Activated CD4-positive, alpha-beta T cell treated with anti-CD3 and anti-CD28 coated beads, Interleukin-2, amount 10 ng/mL, durations not matched to agents 7 days and 5 days (primary cell): ENCODE data around the gene EXOC6B. TPM values are rescaled to one million over a fixed set of nuclear protein-coding genes. Genes with fewer than 3 reads are reported as not detected.

Source experiments
- CTCF ChIA-PET: fragments of 350-600 bp; sonication (Branson Sonifier 250); formaldehyde crosslinking; loops from one replicate; lab custom pipeline; 2021; ENCODE audit warnings: antibody characterized with exemption; lab: Charles Lee
- POLR2A ChIA-PET: fragments of 350-600 bp; sonication (Branson Sonifier 250); formaldehyde crosslinking; loops from one replicate; lab custom pipeline; 2021; ENCODE audit warnings: antibody characterized with exemption; lab: Charles Lee
- DNase-seq: peaks from one replicate; pipeline ENCODE4 v3.0.0-alpha.2; 2020
- H3K27ac Mint-ChIP-seq: one replicate; pipeline ENCODE4 v1.8.0; 2021; ENCODE audit warnings: mild to moderate bottlenecking, moderate library complexity, mixed read lengths
- H3K27me3 Mint-ChIP-seq: one replicate; pipeline ENCODE4 v1.8.0; 2021; ENCODE audit warnings: mixed read lengths
- H3K36me3 Mint-ChIP-seq: one replicate; pipeline ENCODE4 v1.8.0; 2021; ENCODE audit warnings: low read depth, mixed read lengths
- H3K4me1 Mint-ChIP-seq: one replicate; pipeline ENCODE4 v1.8.0; 2021; ENCODE audit warnings: mixed read lengths
- H3K4me3 Mint-ChIP-seq: one replicate; pipeline ENCODE4 v1.8.0; 2021; ENCODE audit warnings: mild to moderate bottlenecking, moderate library complexity, mixed read lengths
- H3K9me3 Mint-ChIP-seq: one replicate; pipeline ENCODE4 v1.8.0; 2021; ENCODE audit warnings: mixed read lengths
- total RNA-seq, 2 experiments: library from RNA; stranded (reverse); gene quantifications; one replicate each; pipeline ENCODE4 v1.2.3, GENCODE V29; 2021

The EXOC6B gene
- total RNA-seq, 2 experiments from 2014 or later = 14.8 to 16.4 TPM

DNA sequence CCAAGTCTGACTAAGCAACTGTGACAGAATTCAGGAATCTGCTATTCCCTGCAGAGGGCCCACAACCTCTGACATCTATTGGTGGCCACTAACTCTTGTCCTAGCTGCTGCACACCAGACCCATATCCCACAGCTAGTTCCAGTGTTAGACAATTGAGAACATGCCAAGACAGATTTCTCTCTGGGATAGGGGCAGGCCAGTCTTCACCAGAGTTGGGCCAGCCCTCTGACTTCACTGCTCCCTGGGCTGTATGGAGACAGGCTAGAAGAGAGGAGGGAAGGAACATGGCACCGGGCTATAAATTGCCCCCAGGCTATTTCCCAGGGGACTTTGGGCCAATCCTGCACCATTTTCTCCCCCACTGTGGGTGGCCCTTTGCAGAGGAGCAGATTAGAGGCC is 645.5 kb downstream of the EXOC6B start:
- Mint-ChIP-seq H3K4me1 (no peaks in the 10 kb centered on the region), H3K36me3 (no peaks in the 10 kb centered on the region), H3K27me3 (no peaks in the 10 kb centered on the region), H3K27ac (no peak overlapping the region), H3K9me3 (no peaks in the 10 kb centered on the region), H3K4me3 (no peak overlapping the region)
- ChIA-PET CTCF (interaction anchor here (1.1 kb wide), 1 partner anchor 19 kb away, joined by 3 read pairs; no protein-coding TSS in a partner anchor), POLR2A (no interaction called here)
- DNase-seq = no peak

DNA sequence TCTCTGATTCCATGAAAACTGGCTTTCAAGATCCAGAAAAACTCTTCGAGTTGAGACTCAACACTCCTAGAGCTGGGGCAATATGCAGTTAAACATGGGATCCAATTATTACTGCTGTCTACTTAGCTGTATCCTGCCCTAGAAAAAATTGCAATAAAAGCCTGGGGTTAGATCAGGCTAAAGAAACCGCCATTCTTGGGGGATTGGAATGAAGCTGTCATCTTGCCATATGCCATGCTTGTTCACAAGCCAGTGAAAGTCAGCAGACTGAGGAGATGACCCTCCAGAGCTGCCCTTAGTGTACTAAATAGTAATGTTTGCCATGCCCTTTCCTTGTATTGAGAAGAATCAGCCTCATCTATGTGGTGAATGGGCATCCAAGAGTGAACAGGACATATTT is 647.3 kb downstream of the EXOC6B start:
- no peaks in the 10 kb centered on the region for H3K9me3 Mint-ChIP-seq
- H3K4me3 Mint-ChIP-seq = no peak overlapping the region
- POLR2A ChIA-PET = no interaction called here
- DNase-seq = no peak
- no peaks in the 10 kb centered on the region for H3K4me1 Mint-ChIP-seq
- H3K36me3 Mint-ChIP-seq = no peaks in the 10 kb centered on the region
- CTCF ChIA-PET = no interaction called here
- H3K27me3 Mint-ChIP-seq = no peaks in the 10 kb centered on the region
- no peak overlapping the region for H3K27ac Mint-ChIP-seq

DNA sequence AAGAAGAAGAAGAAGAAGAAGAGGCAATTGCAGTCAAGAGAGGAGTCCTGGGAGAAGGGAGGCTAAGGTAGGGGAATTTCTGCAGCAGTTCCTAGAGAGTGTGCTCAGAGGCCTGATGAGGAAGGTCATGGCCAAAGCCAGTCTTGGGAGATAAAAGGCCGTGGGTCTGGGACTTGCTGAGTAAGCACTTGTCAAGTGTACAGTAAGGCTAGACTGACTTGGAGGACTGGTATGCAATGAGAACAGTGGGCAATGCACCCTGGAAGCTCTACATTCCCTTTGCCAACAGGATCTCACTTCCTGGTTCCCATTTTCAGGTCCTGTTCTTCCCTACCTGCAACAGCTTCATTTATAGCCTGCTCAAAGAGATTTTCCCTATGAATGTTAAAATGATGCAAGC is 649.6 kb downstream of the EXOC6B start:
- ChIA-PET CTCF (no interaction called here), POLR2A (no interaction called here)

DNA sequence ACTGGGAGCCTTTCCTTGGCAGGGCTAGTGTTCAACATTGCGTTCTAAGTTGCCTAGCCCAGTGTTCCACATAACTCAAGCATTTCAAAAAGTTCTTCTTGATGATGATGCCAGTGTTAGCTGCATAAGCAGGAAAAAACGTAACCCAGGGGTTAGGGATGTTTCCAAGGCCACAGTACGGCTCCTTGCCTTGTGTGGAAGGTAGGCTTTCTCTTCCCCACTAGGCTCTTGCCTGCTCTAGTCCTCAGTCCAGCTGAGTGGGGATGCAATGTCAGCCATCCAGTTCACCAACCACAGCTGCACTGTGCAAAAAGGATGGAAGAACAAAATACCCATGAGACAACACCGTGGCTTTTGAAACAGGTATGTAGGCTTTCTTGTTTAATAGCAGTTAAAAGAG is 650.2 kb downstream of the EXOC6B start:
- no peak for DNase-seq
- CTCF ChIA-PET = interaction anchor here (1.1 kb wide), 1 partner anchor 404 kb away, joined by 3 read pairs; no protein-coding TSS in a partner anchor
- no peaks in the 10 kb centered on the region for H3K27me3 Mint-ChIP-seq
- no peaks in the 10 kb centered on the region for H3K36me3 Mint-ChIP-seq
- no peak overlapping the region for H3K4me3 Mint-ChIP-seq
- no peaks in the 10 kb centered on the region for H3K4me1 Mint-ChIP-seq
- POLR2A ChIA-PET = no interaction called here
- H3K27ac Mint-ChIP-seq = no peak overlapping the region
- H3K9me3 Mint-ChIP-seq = no peaks in the 10 kb centered on the region

More for the DNA sequence above, 649.6 kb downstream of the EXOC6B start:
- no peaks in the 10 kb centered on the region for H3K9me3 Mint-ChIP-seq
- no peaks in the 10 kb centered on the region for H3K27me3 Mint-ChIP-seq
- H3K36me3 Mint-ChIP-seq = no peaks in the 10 kb centered on the region
- no peak for DNase-seq
- no peaks in the 10 kb centered on the region for H3K4me1 Mint-ChIP-seq
- no peak overlapping the region for H3K27ac Mint-ChIP-seq
- no peak overlapping the region for H3K4me3 Mint-ChIP-seq

DNA sequence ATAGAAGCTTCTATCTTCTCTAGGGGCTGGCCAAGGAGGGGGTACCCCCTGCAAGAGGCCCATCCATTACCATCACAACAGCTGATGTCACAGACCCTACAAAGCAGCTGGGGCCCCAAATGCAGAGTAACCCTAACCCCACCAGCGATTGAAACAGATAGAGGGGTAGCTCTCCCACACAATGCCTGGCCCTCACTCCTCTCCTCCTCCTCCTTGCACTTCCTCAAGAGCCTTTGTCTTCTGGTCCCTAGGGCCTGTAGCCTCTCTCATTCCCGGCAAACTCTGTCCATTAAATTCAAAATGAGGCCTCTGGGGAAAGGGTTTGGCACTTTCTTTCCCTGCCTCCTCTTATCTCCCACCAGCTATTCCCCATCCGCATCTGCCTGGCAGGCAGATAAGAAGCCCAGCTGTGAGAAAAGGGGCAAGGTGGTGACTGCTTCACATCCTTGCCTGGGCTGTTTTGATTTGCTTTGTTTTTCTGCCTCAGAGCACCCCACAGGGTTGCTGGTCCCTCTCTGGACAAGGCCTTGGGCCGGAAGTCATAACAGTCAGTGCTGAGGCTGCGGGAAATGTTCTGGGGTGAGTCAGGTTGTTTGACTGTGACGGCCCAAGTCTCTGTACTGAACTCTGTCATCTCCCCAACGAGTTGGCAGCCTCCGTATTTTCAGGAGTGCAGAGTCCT is 652.1 kb downstream of the EXOC6B start:
- POLR2A ChIA-PET = no interaction called here
- Mint-ChIP-seq H3K9me3 (no peaks in the 10 kb centered on the region), H3K4me1 (no peaks in the 10 kb centered on the region), H3K36me3 (no peaks in the 10 kb centered on the region), H3K27me3 (no peaks in the 10 kb centered on the region), H3K27ac (no peak overlapping the region), H3K4me3 (no peak overlapping the region)
- no peak for DNase-seq
- CTCF ChIA-PET = no interaction called here

DNA sequence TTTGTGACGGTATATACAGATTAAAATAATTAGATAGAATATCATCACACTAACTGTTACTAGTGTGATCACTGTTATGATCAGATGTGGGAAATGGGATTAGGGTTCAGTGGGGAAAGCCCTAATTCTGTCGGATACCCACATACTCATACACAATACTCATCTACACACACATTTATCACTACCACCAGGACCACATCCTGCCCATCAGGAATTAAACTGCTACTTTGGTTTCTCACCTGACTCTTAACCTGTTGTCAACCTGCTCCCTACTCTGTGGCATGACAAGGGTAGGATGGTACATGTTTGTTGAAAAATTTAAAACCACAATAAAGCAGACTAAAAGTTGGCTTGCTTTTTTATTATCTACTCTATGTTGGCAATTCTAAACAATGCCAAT is 653.4 kb downstream of the EXOC6B start:
- Mint-ChIP-seq H3K36me3 (no peaks in the 10 kb centered on the region), H3K4me3 (no peak overlapping the region), H3K9me3 (no peaks in the 10 kb centered on the region), H3K27ac (no peak overlapping the region), H3K4me1 (no peaks in the 10 kb centered on the region), H3K27me3 (peaks cover 3% of the 10 kb centered on the region)
- CTCF ChIA-PET = no interaction called here
- POLR2A ChIA-PET = no interaction called here
- DNase-seq = no peak

DNA sequence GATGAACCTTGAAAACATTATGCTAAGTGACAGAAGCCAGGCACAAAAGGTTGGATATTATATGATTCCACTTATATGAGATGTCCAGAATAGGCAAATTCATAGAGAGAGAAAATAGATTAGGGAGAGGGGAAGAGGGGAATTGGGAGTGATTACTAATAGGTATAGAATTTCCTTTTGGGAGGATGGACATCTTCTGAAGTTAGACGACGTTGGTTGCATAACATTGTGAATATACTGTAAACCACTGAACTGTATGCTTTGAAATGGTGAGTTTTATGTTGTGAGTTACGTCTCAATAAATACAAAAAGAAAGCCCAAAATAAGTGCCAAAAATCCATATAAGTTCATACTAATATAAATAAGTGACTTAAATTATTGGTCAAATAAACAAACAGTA is 659.6 kb downstream of the EXOC6B start:
- CTCF ChIA-PET = no interaction called here
- no peak overlapping the region for H3K27ac Mint-ChIP-seq
- no peak overlapping the region for H3K4me3 Mint-ChIP-seq
- no peaks in the 10 kb centered on the region for H3K4me1 Mint-ChIP-seq
- no peaks in the 10 kb centered on the region for H3K36me3 Mint-ChIP-seq
- peaks cover 13% of the 10 kb centered on the region for H3K27me3 Mint-ChIP-seq
- POLR2A ChIA-PET = no interaction called here
- H3K9me3 Mint-ChIP-seq = no peaks in the 10 kb centered on the region
- DNase-seq = no peak

DNA sequence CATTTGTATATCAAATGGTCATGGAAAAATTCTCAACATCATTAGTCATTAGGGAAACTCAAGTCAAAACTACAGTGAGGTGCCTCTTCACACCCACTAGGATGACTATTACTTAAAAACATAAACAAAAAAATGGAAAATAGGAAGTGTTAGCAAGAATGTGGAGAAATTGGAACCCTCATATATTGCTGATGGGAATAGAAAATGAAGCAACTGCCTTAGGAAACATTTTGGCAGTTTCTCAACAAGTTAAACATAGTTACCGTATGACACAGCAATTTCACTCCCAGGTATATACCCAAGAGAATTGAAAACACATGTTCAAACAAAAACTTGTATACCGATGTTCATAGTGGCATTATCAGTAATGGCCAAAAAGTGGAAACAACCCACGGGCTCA is 660.0 kb downstream of the EXOC6B start:
- Mint-ChIP-seq H3K27ac (no peak overlapping the region), H3K4me1 (no peaks in the 10 kb centered on the region), H3K9me3 (no peaks in the 10 kb centered on the region), H3K4me3 (no peak overlapping the region), H3K27me3 (peaks cover 14% of the 10 kb centered on the region), H3K36me3 (no peaks in the 10 kb centered on the region)
- CTCF ChIA-PET = no interaction called here
- no peak for DNase-seq
- POLR2A ChIA-PET = no interaction called here

DNA sequence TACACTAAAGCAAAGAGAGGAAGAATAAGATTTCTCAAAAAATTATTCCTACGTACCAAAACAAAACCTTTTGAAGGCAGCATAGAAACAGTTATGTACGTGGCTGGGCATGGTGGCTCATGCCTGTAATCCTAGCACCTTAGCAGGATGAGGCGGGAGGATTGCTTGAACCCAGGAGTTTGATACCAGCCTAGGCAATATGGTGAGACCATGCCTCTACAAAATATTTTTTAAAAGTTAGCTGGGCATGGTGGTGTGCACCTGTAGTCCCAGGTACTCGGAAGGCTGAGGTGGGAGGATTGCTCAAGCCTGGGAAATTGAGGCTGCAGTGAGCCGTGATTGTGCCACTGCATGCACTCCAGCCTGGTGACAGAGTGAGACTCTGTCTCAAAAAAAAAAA is 663.3 kb downstream of the EXOC6B start:
- H3K36me3 Mint-ChIP-seq = no peaks in the 10 kb centered on the region
- no peak for DNase-seq
- no peaks in the 10 kb centered on the region for H3K4me1 Mint-ChIP-seq
- H3K27ac Mint-ChIP-seq = no peak overlapping the region
- no peak overlapping the region for H3K4me3 Mint-ChIP-seq
- no peaks in the 10 kb centered on the region for H3K9me3 Mint-ChIP-seq
- H3K27me3 Mint-ChIP-seq = peaks cover 12% of the 10 kb centered on the region
- POLR2A ChIA-PET = no interaction called here
- CTCF ChIA-PET = interaction anchor here (0.7 kb wide), 1 partner anchor 12 kb away, joined by 3 read pairs; no protein-coding TSS in a partner anchor

DNA sequence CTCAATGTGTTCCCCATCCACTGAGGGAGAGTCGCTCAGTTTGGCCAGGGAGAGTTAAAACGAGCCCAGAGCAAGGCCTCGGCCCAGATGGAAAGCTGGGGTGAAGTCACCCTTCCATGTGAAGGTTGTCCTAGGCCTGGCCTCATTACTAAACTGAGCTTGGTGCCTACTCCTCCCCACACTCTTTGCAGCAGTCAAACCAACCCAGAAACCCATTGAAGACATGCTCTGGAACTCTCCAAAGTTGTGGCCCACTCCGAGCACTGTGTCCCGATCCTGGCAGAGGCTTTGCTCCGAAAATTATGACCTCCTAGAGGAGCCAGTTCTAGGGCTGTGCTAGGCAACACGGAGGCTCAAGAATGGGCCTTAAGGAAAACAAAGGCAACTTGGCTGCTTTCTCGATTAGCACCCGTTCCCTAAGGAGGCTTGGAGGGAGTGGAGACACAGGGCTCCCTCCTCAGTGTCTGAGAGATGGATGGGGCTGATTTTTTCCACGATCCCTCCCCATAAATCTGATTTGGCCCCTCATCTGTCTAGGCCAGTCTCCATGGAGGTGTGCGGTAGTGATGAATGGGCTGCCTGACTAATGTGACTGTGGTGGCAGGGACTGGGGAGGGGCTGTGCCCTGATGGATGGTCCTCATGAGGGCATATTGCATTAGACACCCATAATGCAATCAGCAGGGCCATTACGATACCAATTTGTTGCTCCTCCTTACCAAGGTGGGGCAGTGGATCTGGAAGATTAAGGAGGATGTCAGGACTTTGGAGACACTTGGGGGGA is 666.4 kb downstream of the EXOC6B start:
- ChIA-PET POLR2A (no interaction called here), CTCF (no interaction called here)
- Mint-ChIP-seq H3K36me3 (no peaks in the 10 kb centered on the region), H3K27ac (no peak overlapping the region), H3K27me3 (peaks cover 24% of the 10 kb centered on the region), H3K4me3 (no peak overlapping the region), H3K4me1 (no peaks in the 10 kb centered on the region), H3K9me3 (no peaks in the 10 kb centered on the region)
- DNase-seq = no peak

DNA sequence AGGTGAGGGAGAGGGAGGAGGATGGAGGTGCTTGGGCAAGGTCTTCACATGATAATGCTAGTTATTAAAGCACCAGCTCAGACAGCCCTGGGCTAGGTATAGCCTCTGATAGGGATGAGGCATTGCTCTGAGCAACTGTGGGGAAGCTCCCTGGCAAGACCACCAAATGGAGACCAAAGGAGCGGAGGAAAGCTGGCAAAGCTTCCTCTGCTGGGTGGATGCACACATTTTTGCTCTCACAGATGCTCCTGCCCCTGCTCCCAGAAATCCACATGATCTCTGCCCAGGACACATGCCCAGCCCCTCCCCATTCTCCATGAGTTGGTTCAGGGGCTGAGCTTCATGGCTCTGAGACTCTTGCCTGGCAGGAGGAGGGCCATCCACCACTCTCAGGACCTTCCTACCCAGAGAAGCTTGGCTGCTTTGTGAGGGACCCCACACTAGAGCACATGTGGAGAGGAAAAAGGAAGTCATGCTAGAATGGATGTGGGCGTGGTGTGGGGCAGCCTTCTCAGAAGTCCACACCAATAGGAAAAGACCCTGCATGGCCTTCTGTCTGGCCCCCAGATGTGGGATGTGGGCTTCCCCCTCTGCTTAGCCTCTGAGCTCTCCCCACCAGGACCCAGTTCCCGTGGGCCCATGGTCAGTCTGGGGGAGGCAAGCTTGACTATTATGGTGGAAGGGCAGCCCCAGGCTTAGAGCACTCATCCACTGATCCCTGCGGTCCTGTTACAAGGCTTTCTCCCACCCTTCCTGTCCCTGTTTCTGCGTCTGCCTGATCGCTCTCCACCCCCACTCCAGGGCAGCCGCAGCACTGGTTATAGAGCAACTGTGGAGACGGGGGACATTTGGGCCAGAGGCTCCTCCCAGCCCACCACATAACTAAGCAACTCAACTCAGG is 667.7 kb downstream of the EXOC6B start:
- ChIA-PET CTCF (no interaction called here), POLR2A (no interaction called here)
- no peak overlapping the region for H3K27ac Mint-ChIP-seq
- no peak for DNase-seq
- H3K4me3 Mint-ChIP-seq = no peak overlapping the region
- H3K27me3 Mint-ChIP-seq = peaks cover 24% of the 10 kb centered on the region
- no peaks in the 10 kb centered on the region for H3K9me3 Mint-ChIP-seq
- H3K4me1 Mint-ChIP-seq = no peaks in the 10 kb centered on the region
- no peaks in the 10 kb centered on the region for H3K36me3 Mint-ChIP-seq

DNA sequence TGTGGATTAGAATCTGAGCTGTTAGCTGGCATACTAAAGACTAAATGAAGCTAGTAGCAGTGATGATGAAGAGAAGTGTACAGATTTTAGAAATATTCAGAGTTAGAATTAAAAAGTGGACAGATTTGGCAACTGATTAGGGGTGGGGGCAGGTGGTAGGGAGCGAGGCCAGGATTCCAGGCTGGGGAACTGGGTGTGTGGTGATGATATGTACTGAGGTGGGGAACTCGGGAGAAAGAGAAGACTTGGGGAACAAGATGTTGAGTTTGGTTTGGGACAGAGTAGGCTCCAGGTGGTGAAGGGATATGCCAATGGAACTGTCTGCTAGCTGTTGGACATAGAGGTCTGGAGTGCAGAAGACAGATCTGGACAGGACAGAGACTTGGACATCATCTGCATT is 669.0 kb downstream of the EXOC6B start:
- Mint-ChIP-seq H3K4me1 (no peaks in the 10 kb centered on the region), H3K27ac (no peak overlapping the region), H3K4me3 (no peak overlapping the region), H3K27me3 (peaks cover 22% of the 10 kb centered on the region), H3K9me3 (no peaks in the 10 kb centered on the region), H3K36me3 (no peaks in the 10 kb centered on the region)
- DNase-seq = no peak
- ChIA-PET CTCF (no interaction called here), POLR2A (no interaction called here)

DNA sequence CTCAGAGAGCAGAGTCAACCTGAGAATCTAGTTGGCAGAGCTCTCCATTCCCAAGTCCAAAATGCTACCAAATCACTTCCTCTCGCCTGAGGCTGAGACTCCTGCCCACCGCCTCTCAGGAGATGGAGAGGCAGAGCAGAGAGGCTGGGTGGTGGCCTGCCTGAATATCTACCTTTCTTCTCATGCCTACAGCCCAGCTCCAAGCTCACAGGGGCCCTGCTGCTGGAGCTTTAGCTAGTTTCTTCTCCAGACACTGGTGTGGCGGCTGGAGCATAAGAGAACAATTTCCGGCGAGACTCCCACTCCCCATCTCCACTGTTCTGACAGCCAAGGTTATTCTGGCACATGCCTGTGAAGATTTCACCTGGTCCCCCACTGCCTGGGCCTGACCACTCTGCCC is 670.1 kb downstream of the EXOC6B start:
- DNase-seq = no peak
- ChIA-PET CTCF (no interaction called here), POLR2A (no interaction called here)
- no peaks in the 10 kb centered on the region for H3K36me3 Mint-ChIP-seq
- no peak overlapping the region for H3K27ac Mint-ChIP-seq
- no peak overlapping the region for H3K4me3 Mint-ChIP-seq
- peaks cover 26% of the 10 kb centered on the region for H3K27me3 Mint-ChIP-seq
- no peaks in the 10 kb centered on the region for H3K9me3 Mint-ChIP-seq
- H3K4me1 Mint-ChIP-seq = no peaks in the 10 kb centered on the region
